ENCODE measurements around the gene EARS2.

Gene EARS2

DNA sequence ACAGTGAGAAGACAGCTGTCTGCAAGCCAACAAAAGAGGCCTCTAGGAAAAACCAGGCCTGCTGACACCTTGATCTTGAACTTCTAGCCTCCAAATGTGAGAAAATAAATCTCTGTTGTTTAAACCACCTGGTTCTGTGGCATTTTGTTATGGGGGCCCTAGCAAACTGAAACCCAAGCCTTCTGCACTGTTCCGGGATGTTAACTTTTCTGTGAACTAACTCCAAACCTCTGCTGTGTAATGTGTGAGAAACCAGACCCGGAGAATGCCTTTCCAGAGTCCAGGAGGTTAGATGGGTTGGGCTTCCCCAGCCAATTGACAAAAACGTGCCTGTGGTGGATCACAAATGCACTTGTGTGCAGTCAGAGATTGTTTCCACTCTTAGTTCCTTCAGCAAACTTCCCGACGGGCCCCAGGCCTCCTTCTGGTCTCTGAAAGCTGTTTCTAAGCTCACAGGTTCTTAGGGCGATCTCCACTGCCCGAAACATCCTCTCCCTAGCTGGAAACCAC is 33.2 kb downstream of the EARS2 start:
- no peak for DNase-seq (ENCODE audit: low spot score)
- TF ChIP-seq, protein P1, sequence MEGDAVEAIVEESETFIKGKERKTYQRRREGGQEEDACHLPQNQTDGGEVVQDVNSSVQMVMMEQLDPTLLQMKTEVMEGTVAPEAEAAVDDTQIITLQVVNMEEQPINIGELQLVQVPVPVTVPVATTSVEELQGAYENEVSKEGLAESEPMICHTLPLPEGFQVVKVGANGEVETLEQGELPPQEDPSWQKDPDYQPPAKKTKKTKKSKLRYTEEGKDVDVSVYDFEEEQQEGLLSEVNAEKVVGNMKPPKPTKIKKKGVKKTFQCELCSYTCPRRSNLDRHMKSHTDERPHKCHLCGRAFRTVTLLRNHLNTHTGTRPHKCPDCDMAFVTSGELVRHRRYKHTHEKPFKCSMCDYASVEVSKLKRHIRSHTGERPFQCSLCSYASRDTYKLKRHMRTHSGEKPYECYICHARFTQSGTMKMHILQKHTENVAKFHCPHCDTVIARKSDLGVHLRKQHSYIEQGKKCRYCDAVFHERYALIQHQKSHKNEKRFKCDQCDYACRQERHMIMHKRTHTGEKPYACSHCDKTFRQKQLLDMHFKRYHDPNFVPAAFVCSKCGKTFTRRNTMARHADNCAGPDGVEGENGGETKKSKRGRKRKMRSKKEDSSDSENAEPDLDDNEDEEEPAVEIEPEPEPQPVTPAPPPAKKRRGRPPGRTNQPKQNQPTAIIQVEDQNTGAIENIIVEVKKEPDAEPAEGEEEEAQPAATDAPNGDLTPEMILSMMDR (IDR thresholded peaks at IDR 0.05; ENCODE audit: extremely low read depth, missing control alignments) = no peak

DNA sequence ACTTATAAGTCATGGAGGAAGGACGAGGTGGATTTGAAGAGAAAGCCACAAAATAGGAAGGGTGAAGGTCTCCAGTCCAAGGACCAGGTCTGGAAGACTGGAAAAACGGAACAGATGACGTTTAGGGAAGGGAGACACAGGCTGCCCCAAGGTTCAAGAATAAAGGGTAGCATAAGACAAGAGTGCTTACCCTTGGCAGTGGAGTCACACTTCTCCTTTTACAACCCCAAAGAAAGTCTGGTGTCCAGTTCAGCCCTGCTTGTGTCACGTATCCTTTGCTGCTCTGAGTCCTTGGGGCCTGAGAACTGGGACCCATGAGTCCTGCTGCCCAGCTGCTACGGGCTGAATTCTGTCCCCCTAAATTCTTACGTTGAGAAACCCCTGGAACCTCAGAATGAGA is 33.8 kb downstream of the EARS2 start:
- no peak for DNase-seq (ENCODE audit: low spot score)
- TF ChIP-seq, protein P1 (IDR thresholded peaks at IDR 0.05; ENCODE audit: extremely low read depth, missing control alignments) = no peak

DNA sequence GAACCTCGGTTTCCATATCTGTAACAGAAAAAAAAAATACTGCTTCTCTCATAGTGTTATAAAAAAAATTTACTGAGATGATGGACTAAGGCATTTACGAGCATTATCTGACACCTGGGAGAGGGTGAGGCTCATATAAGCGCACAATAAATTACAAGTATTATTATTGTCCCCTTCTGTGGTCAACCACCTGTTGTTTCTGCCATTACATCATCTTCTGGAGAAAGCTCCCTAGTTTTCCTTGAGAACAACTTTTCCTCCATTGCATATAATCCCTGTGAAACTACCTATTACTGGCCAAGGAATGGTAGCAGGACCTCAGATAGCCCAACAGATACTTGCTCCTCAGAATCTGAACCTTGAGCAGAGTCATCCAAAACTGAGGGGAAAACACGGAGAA is 35.2 kb downstream of the EARS2 start:
- TF ChIP-seq, protein P1 (IDR thresholded peaks at IDR 0.05; ENCODE audit: extremely low read depth, missing control alignments) = no peak
- DNase-seq (ENCODE audit: low spot score) = no peak

DNA sequence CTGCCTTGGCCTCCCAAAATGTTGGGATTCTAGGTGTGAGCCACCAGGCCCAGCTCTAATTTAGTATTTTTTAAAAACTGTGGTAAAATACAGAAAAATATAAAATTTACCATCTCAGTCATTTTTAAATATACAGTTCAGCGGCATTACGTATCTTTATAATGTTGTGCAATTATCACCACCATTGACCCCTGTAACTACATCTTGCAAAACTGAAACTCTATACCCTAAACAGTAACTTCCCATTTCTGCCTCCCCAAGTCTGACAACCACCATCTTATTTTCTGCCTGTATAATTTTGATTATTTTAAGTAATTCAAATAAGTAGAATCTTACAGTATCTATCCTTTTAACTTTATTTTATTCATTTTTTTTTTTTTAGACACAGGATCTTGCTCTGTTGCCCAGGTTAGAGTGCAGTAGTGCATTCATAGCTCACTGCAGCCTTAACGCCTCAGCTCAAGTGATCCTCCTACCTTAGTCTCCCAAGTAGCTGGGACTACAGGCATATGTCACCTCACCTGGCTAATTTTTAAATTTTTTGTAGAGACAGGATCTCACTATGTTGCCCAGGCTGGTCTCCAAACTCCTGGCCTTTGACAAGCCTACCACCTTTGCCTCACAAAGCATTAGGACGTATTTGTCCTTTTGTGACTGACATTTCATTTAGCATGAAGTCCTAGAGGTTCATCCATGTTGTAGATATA is 36.0 kb downstream of the EARS2 start:
- no peak for DNase-seq (ENCODE audit: low spot score)
- TF ChIP-seq, protein P1 (IDR thresholded peaks at IDR 0.05; ENCODE audit: extremely low read depth, missing control alignments) = no peak

DNA sequence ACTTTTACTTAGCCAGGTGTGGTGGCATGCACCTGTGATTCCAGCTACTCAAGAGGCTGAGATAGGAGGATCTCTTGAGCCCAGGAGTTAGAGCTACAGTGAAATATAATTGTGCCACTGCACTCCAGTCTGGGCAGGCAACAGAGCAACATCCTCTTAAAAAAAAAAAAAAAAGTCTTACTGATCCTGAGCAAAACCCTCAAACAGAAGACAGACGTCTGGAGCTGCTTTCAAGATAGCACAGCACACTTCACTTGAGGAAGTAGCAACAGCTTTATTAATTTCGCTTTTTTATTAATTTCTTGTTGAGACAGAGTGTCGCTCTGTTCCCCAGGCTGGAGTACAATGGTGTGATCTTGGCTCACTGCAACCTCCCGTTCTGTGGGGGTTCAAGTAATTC is 36.6 kb downstream of the EARS2 start:
- TF ChIP-seq, protein P1 (IDR thresholded peaks at IDR 0.05; ENCODE audit: extremely low read depth, missing control alignments) = no peak
- no peak for DNase-seq (ENCODE audit: low spot score)

- TF ChIP-seq, protein P1 (IDR thresholded peaks at IDR 0.05; ENCODE audit: extremely low read depth, missing control alignments) = no peak
- no peak for DNase-seq (ENCODE audit: low spot score)
Observed at GRCh38 chr16:23519282-23519681, 37.9 kb downstream of the EARS2 start.

GRCh38 chr16:23518435-23518891 is 38.7 kb downstream of the EARS2 start:
- TF ChIP-seq, protein P1 (IDR thresholded peaks at IDR 0.05; ENCODE audit: extremely low read depth, missing control alignments) = no peak
- DNase-seq (ENCODE audit: low spot score) = peak; percentile 47
